GM12892 (cell line): Measurements from ENCODE around the gene PDCD1LG2.

Experiments
- DNase-seq: peaks from one replicate; pipeline ENCODE4 v3.0.0; 2011; ENCODE audit not compliant: insufficient read length
- FAIRE-seq: peaks from 2 replicates; lab custom pipeline; 2011; peaks lifted over from hg19 to GRCh38; lab: Jason Lieb, UNC
- POLR2A ChIP-seq: IDR thresholded peaks from 2 replicates; pipeline ENCODE4 v1.6.1; 2011; ENCODE audit warnings: low read depth, low read length, control low read depth
- POLR2AphosphoS5 ChIP-seq: IDR thresholded peaks from 2 replicates; pipeline ENCODE4 v1.6.1; 2011; ENCODE audit warnings: low read depth, low read length, control low read depth
- TAF1 ChIP-seq: IDR thresholded peaks from 2 replicates; pipeline ENCODE4 v1.6.1; 2011; ENCODE audit warnings: low read depth, mild to moderate bottlenecking, control low read depth, low read length, borderline replicate concordance

Gene PDCD1LG2

GRCh38 chr9:5499889-5500398 lies 10.4 kb upstream of the PDCD1LG2 start:
- FAIRE-seq (no peak), DNase-seq (no peak)

GRCh38 chr9:5500441-5501235 lies 9.7 kb upstream of the PDCD1LG2 start:
- DNase-seq (no peak), FAIRE-seq (no peak)
- TF ChIP-seq POLR2A (no peak), POLR2AphosphoS5 (no peak), TAF1 (no peak)

More at GRCh38 chr9:5499889-5500398, 10.4 kb upstream of the PDCD1LG2 start:
- TF ChIP-seq POLR2AphosphoS5 (no peak), TAF1 (no peak), POLR2A (no peak)

- TF ChIP-seq POLR2AphosphoS5 (no peak), POLR2A (no peak), TAF1 (no peak)
- no peak for DNase-seq
- no peak for FAIRE-seq
Measured at GRCh38 chr9:5502553-5502952, 7.8 kb upstream of the PDCD1LG2 start.

GRCh38 chr9:5509573-5509972 lies 758 bp upstream of the PDCD1LG2 start:
- TF ChIP-seq POLR2AphosphoS5, result no peak
- no peak for FAIRE-seq
- no peak for DNase-seq

- no peak for TF ChIP-seq POLR2A
- TF ChIP-seq TAF1, result no peak
- FAIRE-seq, result no peak
- no peak for DNase-seq
Measured at GRCh38 chr9:5510989-5511388, 658 bp downstream of the PDCD1LG2 start.

- FAIRE-seq, result no peak
- TF ChIP-seq TAF1 (no peak), POLR2AphosphoS5 (no peak), POLR2A (no peak)
Measured at GRCh38 chr9:5511476-5511875, 1.1 kb downstream of the PDCD1LG2 start.

GRCh38 chr9:5511935-5512580 lies 1.7 kb downstream of the PDCD1LG2 start:
- TF ChIP-seq POLR2AphosphoS5 (no peak), POLR2A (no peak), TAF1 (no peak)
- FAIRE-seq (no peak), DNase-seq (no peak)

More at GRCh38 chr9:5511476-5511875, 1.1 kb downstream of the PDCD1LG2 start:
- DNase-seq, result no peak

GRCh38 chr9:5512658-5513452 lies 2.5 kb downstream of the PDCD1LG2 start:
- TF ChIP-seq POLR2A (no peak), TAF1 (no peak), POLR2AphosphoS5 (no peak)
- no peak for DNase-seq
- FAIRE-seq, result no peak

GRCh38 chr9:5513966-5514616 lies 3.8 kb downstream of the PDCD1LG2 start:
- DNase-seq, result no peak

GRCh38 chr9:5514617-5515260 lies 4.4 kb downstream of the PDCD1LG2 start:
- FAIRE-seq (no peak), DNase-seq (no peak)
- TF ChIP-seq TAF1 (no peak), POLR2AphosphoS5 (no peak), POLR2A (no peak)

More at GRCh38 chr9:5513966-5514616, 3.8 kb downstream of the PDCD1LG2 start:
- TF ChIP-seq POLR2AphosphoS5, result no peak
- no peak for TF ChIP-seq TAF1
- no peak for TF ChIP-seq POLR2A
- FAIRE-seq, result no peak
